GM18499 (cell line): Measurements from ENCODE around the gene PORCN.

ENCODE experiments used
- ATAC-seq: cut with Tn5 transposase; IDR thresholded peaks from one replicate; pipeline ENCODE4 v1.9.1; 2021; ENCODE audit warnings: moderate number of reproducible peaks; ENCODE audit not compliant: insufficient read depth, unreplicated experiment

Gene PORCN

DNA sequence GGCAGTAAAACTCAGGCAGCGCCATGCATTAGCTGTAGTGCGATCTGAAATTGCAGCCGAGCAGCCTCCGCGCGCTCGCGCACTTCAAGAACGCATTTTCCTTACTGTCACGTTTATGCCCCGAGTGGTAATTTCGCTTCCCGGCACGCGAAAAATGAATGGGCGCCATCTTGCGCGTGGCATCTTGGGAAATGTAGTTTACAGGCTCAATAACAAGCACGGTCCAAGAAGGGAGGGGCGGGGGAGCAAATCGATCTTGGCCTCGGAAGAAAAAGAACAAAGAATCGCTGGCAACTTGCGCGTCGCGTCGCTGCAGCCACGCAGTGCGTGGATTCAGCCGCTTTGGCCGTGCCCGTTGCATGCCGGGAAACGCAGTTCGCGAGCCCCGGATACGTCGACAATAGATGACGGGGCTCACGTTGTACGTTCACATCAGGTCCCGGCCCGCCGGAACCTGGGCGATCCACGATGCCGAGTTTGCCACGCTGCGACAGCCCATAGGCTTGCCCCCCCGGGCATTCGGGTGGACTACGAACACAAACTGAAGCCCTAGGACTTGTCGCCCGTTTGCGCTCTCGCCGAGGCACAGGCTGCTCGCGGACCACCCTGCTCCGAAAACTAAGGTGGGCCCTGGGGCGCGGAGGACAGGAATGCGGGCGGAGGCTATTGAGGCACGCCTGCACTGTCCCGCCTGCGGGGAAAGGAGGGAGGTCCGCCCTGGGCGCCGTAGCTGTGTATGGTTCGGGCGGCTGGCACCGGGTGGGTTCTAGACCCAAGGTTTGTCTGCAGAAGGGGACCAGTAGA lies 32.8 kb upstream of the PORCN start, which contains the start of gene FTSJ1:
FTSJ1 (plus strand) TSS at position 426 of the 804 bp plus-strand sequence. CDS start 1,849 bp downstream, outside the sequence.
- ATAC-seq, result no peak

- no peak for ATAC-seq
Measured at GRCh38 chrX:48476919-48477318, 31.9 kb upstream of the PORCN start.

DNA sequence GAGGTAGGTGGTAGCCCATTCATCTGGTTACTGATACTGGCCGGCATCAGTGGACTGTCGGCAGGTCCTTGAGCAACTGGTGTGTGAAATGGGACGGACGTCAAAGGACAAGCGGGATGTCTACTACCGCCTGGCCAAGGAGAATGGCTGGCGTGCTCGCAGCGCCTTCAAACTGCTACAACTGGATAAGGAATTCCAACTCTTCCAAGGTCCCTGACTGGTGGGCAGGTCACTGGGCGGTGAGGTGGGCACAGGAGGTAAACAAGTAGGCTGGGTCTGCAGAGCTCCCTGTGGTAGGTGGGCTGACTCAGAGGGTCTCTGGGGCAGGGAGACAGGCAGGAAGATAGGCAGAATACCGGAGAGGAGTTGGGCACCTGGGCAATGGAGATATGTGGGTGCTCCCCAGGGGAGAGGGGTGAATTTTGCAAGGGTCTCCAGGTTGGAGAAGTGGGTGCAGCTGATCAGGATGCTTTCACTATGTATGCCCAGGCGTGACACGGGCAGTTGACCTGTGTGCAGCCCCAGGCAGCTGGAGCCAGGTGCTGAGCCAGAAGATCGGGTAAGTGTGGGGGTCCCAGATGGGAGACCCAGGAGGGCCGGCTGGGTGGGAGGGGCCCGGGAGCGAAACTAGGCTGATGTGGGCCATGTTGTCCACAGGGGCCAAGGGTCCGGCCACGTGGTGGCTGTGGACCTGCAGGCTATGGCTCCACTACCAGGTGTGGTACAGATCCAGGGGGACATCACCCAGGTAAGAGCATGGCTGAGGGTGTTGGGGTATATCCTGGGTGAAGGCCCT lies 30.6 kb upstream of the PORCN start:
- ATAC-seq, result no peak

GRCh38 chrX:48478806-48479205 lies 30.0 kb upstream of the PORCN start:
- ATAC-seq, result no peak

- no peak for ATAC-seq
Measured at GRCh38 chrX:48480142-48480541, 28.6 kb upstream of the PORCN start.

- ATAC-seq, result no peak
Measured at GRCh38 chrX:48480583-48480982, 28.2 kb upstream of the PORCN start.

GRCh38 chrX:48482526-48482925 lies 26.3 kb upstream of the PORCN start:
- no peak for ATAC-seq

DNA sequence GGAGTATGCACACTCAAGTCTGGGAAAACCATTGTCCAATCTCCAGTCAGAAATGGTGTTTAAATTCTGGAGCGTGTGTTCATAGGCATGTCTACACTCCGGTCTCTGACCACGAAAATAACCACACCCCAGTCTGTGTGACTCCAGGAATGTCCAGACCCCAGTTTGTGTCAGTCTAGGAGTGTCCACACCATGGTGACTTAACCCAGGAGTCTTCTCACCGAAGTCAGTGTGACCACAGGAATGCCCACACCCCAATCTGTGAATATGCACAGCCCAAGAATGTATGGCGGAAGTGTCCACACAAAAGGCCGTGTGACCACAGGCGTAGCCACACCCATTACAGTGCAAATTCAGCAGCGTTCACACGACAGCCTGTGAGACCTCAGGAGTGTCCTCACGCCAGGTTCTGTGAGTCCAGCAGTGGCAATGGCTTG lies 21.4 kb upstream of the PORCN start:
- no peak for ATAC-seq

DNA sequence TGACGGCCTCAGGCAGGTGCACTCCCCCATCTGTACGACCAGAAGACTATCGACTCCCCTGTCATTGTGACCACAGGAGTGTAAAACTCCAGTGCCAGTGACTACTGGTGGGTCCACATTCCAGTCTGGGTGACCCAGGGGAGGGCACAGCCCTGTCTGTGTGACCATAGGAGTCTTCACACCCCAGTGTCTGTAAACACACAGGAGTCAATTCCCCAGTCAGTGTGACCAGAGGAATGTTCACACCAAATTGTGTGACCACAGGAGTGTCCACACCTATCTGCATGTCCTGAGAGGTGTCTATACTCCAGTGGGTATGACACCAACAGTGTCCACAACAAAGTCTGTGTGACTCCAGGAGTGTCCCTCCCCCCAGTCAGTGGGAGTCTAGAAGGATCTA lies 20.8 kb upstream of the PORCN start:
- no peak for ATAC-seq

GRCh38 chrX:48489296-48489695 lies 19.5 kb upstream of the PORCN start:
- no peak for ATAC-seq

- no peak for ATAC-seq
Measured at GRCh38 chrX:48489892-48490291, 18.9 kb upstream of the PORCN start.

DNA sequence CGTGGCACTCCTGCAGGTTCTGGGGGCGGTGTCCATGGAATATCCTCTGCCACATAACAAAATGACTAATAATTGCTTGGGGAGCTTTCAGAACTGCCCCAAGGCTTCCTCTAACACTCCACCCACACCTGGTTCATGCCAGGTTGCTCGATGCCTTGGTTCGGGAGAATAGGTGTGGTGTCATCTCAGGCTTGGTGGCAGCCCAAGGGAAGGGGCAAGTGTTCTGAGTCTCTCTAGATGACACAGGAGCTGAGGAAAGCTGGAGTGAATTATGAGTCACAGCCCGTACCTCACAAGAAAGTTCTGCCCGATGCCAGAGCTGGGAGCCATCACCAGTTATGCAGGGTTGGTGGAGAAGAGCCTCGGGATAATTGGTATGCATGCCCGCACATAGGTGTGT lies 18.1 kb upstream of the PORCN start:
- no peak for ATAC-seq

DNA sequence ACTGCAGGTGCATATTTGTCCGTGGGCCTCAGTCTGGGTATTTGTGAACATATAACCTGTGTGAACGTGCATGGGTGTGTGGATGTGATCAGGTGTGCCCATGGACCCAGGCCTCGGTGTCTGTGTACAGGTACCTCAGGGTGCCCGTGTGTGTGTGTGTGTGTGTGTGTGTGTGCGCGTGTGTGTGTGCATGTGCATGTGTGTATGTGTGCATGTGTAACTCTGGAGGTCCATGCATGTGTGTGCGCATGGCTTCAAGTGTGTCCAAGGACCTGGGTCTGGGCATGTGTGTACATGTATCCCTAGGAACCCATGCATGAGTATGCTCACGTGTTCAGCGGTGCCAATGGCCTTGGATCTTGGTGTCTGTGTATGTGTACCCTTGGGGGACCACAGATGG lies 17.0 kb upstream of the PORCN start:
- no peak for ATAC-seq

- no peak for ATAC-seq
Measured at GRCh38 chrX:48492293-48492910, 16.4 kb upstream of the PORCN start.

DNA sequence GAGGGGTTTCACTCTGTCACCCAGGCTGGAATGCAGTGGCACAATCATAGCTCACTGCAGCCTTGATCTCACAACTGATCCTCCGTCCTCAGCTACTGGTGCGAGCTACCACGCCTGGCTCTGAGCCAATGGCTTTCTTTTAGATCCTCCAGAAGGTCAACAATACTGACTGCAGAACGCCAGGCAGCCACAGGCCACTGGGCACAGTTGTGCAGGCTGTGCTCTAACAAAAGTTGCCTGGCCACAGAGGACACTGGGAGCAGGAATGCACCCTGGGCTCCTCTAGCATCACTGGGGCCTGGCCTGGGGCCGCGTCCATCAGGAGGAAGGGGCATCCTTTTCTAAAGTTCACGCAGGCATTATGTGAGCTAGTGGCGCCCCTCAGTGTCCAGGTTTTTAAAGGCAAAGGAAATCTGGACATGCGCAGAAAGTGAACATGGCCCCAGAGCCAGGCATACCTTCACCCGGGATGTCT lies 14.9 kb upstream of the PORCN start:
- no peak for ATAC-seq

DNA sequence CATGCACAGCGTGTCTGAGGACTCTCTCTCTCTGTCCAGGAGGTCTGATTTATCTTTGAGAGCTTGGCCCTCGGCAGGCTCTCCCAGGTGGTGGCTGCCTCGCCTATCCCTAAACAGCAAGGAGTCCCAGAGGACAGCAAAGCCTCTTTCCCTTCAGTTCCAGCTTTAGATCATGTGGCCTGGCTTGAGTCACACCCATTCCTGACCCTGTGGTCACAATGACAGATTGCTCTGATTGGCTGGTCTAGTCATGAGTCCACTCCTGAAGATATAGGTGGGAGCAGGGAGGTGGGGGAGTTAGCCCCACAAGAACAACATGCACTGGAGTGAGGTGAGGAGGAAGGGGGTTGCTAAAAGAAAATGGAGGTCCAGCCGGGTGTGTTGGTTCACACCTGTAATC lies 12.1 kb upstream of the PORCN start:
- ATAC-seq, result no peak

GRCh38 chrX:48497871-48498270 lies 10.9 kb upstream of the PORCN start:
- ATAC-seq, result no peak

DNA sequence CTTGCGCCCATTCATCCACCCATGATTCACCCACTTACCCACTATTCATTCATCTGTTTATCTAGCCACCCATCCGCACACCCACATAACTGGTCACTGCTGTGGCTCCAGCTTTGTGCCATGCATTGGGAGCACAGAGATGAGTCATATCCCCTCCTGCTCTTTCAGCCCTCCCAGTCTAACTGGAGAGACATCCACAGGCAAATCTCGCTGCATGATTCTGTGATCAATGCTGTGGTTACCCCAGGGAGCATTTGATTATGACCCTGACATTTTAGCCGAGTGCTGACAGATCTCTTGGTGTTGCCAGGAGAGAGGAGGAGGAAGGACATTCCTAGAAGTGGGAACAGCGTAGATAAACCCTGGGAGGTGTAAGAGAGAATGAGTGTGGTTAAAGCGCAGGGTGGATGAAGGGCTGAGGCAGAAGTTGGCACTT lies 10.4 kb upstream of the PORCN start:
- ATAC-seq, result no peak

DNA sequence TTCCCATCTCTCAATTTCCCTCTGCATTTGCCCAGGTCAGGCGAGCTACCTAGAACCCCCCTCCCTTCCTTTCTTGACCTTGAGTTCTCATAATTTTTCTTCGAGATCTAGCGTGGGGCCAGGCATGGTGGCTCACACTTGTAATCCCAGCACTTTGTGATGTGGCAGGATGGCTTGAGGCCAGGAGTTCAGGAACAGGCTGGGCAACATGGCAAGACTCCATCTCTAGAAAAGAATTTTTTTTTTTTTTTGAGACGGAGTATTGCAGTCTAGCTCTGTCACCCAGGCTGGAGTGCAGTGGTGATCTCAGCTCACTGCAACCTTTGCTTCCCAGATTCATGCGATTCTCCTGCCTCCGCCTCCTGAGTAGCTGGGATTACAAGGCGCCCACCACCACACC lies 4.5 kb upstream of the PORCN start:
- ATAC-seq, result no peak

- no peak for ATAC-seq
Measured at GRCh38 chrX:48505481-48505880, 3.3 kb upstream of the PORCN start.

DNA sequence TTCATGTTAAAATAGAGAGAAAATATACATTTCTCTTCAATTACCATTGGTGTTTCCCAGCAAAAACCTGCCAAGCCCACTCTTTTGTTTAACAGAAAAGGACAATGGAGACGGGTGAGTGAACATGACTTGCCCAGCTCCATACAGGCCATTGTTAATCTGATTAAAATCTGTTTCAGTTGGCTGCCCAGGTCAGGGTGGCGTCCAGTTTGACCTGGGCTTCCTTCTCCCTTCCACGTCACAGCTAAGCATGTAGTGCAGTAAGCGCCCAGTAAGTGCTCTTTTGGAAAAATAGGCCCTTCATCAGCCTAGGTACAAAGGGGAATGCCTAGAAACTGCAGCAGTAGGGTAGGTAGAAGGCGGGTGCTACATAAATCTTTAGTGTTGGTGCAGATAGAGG lies 1.5 kb upstream of the PORCN start:
- no peak for ATAC-seq
